Measurements from ENCODE around the gene ALPL.
"Not testable (repeated sequence)": the region's sequence is repeated elsewhere in the genome, so short reads cannot be mapped to it uniquely, and the experiment has no call there.

- TF ChIP-seq, protein P1, sequence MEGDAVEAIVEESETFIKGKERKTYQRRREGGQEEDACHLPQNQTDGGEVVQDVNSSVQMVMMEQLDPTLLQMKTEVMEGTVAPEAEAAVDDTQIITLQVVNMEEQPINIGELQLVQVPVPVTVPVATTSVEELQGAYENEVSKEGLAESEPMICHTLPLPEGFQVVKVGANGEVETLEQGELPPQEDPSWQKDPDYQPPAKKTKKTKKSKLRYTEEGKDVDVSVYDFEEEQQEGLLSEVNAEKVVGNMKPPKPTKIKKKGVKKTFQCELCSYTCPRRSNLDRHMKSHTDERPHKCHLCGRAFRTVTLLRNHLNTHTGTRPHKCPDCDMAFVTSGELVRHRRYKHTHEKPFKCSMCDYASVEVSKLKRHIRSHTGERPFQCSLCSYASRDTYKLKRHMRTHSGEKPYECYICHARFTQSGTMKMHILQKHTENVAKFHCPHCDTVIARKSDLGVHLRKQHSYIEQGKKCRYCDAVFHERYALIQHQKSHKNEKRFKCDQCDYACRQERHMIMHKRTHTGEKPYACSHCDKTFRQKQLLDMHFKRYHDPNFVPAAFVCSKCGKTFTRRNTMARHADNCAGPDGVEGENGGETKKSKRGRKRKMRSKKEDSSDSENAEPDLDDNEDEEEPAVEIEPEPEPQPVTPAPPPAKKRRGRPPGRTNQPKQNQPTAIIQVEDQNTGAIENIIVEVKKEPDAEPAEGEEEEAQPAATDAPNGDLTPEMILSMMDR (IDR thresholded peaks at IDR 0.05), result not testable (repeated sequence)
- not testable (repeated sequence) for TF ChIP-seq POLR2A (IDR thresholded peaks at IDR 0.05)
Observed at GRCh38 chr1:21483881-21484280, 25.3 kb upstream of the ALPL start.
